Keratinocyte (primary cell): ENCODE results near the gene FGF18. TPM values are rescaled to one million over a fixed set of nuclear protein-coding genes. Genes with fewer than 3 reads are reported as not detected.

Source experiments
- DNase-seq: peaks from one replicate; pipeline ENCODE4 v3.0.0-alpha.2; 2011; ENCODE audit warnings: low read depth, missing footprints, low spot score
- FAIRE-seq: peaks from 2 replicates; lab custom pipeline; 2011; peaks lifted over from hg19 to GRCh38; lab: Jason Lieb, UNC
- H2AFZ ChIP-seq: 2 replicates; pipeline ENCODE4 v1.6.0; 2012; ENCODE audit warnings: low read length, control low read depth, inconsistent platforms; ENCODE audit not compliant: control insufficient read depth
- H3K27ac ChIP-seq: 2 replicates; pipeline ENCODE4 v1.5.1; 2011; ENCODE audit warnings: low read length; ENCODE audit not compliant: control insufficient read depth, insufficient read depth
- H3K27me3 ChIP-seq: 3 replicates; pipeline ENCODE4 v1.6.0; 2011; ENCODE audit warnings: low read length; ENCODE audit not compliant: control insufficient read depth, insufficient read depth; ENCODE audit errors: extremely low read depth
- H3K36me3 ChIP-seq, 2 experiments: 2 replicates in 1 of 2; 3 replicates in 1 of 2; pipeline ENCODE4 v1.5.1; 2011; ENCODE audit warnings: low read length in 2 of 2, mild to moderate bottlenecking in 1 of 2; ENCODE audit not compliant: control insufficient read depth in 2 of 2, insufficient read depth in 2 of 2; ENCODE audit errors: extremely low read depth in 1 of 2
- H3K4me1 ChIP-seq: 3 replicates; pipeline ENCODE4 v1.5.1; 2011; ENCODE audit warnings: low read length; ENCODE audit not compliant: control insufficient read depth, insufficient read depth; ENCODE audit errors: extremely low read depth
- H3K4me2 ChIP-seq: 3 replicates; pipeline ENCODE4 v1.6.0; 2011; ENCODE audit warnings: low read depth, low read length; ENCODE audit not compliant: control insufficient read depth, insufficient read depth; ENCODE audit errors: extremely low read depth
- H3K4me3 ChIP-seq, 3 experiments: fragments of 200-600 bp in 1 of 3; sonication (generic) in 1 of 3; 2 replicates in 2 of 3; 3 replicates in 1 of 3; pipeline ENCODE4 v1.5.1; 2011 to 2016; ENCODE audit warnings: low read length in 3 of 3, mild to moderate bottlenecking in 3 of 3, control low read depth in 2 of 3, inconsistent platforms in 1 of 3, low read depth in 1 of 3, mixed read lengths in 1 of 3, mixed run types in 1 of 3, moderate library complexity in 1 of 3; ENCODE audit not compliant: control insufficient read depth in 2 of 3, insufficient read depth in 2 of 3; ENCODE audit errors: extremely low read depth in 1 of 3
- H3K79me2 ChIP-seq: 2 replicates; pipeline ENCODE4 v1.6.0; 2012; ENCODE audit warnings: low read length; ENCODE audit not compliant: control insufficient read depth, insufficient read depth
- H3K9ac ChIP-seq: 3 replicates; pipeline ENCODE4 v1.6.0; 2011; ENCODE audit warnings: low read length; ENCODE audit not compliant: control insufficient read depth, insufficient read depth; ENCODE audit errors: extremely low read depth
- H3K9me1 ChIP-seq: 3 replicates; pipeline ENCODE4 v1.6.0; 2011; ENCODE audit warnings: low read length; ENCODE audit not compliant: control insufficient read depth, insufficient read depth; ENCODE audit errors: extremely low read depth
- H3K9me3 ChIP-seq: 2 replicates; pipeline ENCODE4 v1.5.1; 2012; ENCODE audit warnings: low read depth, low read length; ENCODE audit not compliant: control insufficient read depth
- H4K20me1 ChIP-seq: 3 replicates; pipeline ENCODE4 v1.6.0; 2011; ENCODE audit warnings: low read length; ENCODE audit not compliant: control insufficient read depth, insufficient read depth; ENCODE audit errors: extremely low read depth
- EZH2 ChIP-seq: IDR thresholded peaks from one replicate; pipeline ENCODE4 v1.6.1; 2012; ENCODE audit warnings: inconsistent platforms, mild to moderate bottlenecking, low read length, moderate library complexity
- dilution Hi-C: fragments of 300-500 bp; cut with MboI; formaldehyde crosslinking; loops from one replicate; pipeline ENCODE4 v1.7.0; 2020; ENCODE audit warnings: low sequenced_read_pairs; ENCODE audit not compliant: extremely low pct_ligation_motif_present
- polyA plus RNA-seq, 5 experiments: library from polyadenylated mRNA; depleted of rRNA in 3 of 5; stranded (reverse) in 3 of 5; stranded (forward) in 1 of 5; unstranded in 1 of 5; fragments of >200 nt; gene quantifications; 1 replicate in 1 of 5; 2 replicates in 3 of 5; 3 replicates in 1 of 5; pipeline versions ENCODE4 v1.2.1 to v1.2.3, GENCODE V29; 2011 to 2012; ENCODE audit warnings: missing spikeins in 2 of 5, low read depth in 1 of 5, low replicate concordance in 1 of 5
- TF ChIP-seq, protein P1 (sequence below), 3 experiments: IDR thresholded peaks in 1 of 3; conservative IDR thresholded peaks in 1 of 3; optimal IDR thresholded peaks in 1 of 3; 2 replicates in 2 of 3; 3 replicates in 1 of 3; pipeline versions ENCODE3 to v1.5.1; 2011; ENCODE audit warnings: low read length in 3 of 3, mild to moderate bottlenecking in 3 of 3, moderate library complexity in 2 of 3, control low read depth in 1 of 3, inconsistent platforms in 1 of 3; ENCODE audit not compliant: insufficient read depth in 2 of 3; ENCODE audit errors: extremely low read depth in 1 of 3

Gene FGF18
- polyA plus RNA-seq, 1 donor (not counting 4 experiments of a cell fraction or from before 2014, with no cell fraction given), result 0.05 TPM

DNA sequence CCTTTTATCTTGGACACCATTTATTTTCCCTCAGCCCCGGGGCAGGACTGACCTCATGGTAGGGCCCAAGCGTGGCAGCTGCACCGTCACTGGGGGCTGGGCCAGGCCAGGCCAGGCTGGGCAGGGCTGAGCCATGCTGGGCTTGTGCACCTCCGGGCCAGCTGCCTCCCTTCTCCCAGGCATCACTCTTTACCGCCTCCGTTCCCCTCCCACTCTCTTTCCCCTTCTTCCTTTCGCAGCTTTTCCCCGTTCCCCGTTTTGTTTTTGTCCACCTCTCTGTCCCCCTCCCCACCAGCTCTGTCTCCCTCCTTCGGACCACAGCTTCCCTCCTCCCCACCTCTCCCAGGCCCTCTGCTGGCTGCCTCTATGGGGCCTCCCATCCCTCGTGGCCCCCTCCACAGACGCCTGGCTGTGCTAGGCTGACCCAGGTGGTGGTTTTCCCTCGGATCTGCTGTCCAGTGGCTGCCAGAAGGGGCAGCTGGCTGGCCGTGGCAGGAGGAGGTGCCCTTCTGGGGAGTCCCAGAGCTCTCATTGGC lies 17.9 kb downstream of the FGF18 start:
- DNase-seq (no peak), FAIRE-seq (no peak)
- H3K9me3 ChIP-seq, result no peaks in the 10 kb centered on the region
- TF ChIP-seq EZH2, result no peak
- TF ChIP-seq, protein P1, sequence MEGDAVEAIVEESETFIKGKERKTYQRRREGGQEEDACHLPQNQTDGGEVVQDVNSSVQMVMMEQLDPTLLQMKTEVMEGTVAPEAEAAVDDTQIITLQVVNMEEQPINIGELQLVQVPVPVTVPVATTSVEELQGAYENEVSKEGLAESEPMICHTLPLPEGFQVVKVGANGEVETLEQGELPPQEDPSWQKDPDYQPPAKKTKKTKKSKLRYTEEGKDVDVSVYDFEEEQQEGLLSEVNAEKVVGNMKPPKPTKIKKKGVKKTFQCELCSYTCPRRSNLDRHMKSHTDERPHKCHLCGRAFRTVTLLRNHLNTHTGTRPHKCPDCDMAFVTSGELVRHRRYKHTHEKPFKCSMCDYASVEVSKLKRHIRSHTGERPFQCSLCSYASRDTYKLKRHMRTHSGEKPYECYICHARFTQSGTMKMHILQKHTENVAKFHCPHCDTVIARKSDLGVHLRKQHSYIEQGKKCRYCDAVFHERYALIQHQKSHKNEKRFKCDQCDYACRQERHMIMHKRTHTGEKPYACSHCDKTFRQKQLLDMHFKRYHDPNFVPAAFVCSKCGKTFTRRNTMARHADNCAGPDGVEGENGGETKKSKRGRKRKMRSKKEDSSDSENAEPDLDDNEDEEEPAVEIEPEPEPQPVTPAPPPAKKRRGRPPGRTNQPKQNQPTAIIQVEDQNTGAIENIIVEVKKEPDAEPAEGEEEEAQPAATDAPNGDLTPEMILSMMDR (optimal IDR thresholded peaks at IDR 0.05 in 1 of 3, IDR thresholded peaks at IDR 0.05 in 1 of 3, conservative IDR thresholded peaks at IDR 0.05 in 1 of 3; ENCODE audit: extremely low read depth in 1 of 3, insufficient read depth in 2 of 3, low read length in 3 of 3), result no peak
- no peak overlapping the region for H3K4me2 ChIP-seq
- H2AFZ ChIP-seq, result no peak overlapping the region
- H3K27ac ChIP-seq, result no peak overlapping the region
- H3K36me3 ChIP-seq, result no peaks in the 10 kb centered on the region
- dilution Hi-C loops, result no loop called here
- peaks cover 5% of the 10 kb centered on the region for H3K27me3 ChIP-seq
- H3K9ac ChIP-seq, result no peak overlapping the region
- no peaks in the 10 kb centered on the region for H4K20me1 ChIP-seq
- no peaks in the 10 kb centered on the region for H3K79me2 ChIP-seq
- H3K9me1 ChIP-seq, result no peaks in the 10 kb centered on the region
- H3K4me3 ChIP-seq, result no peak overlapping the region
- no peaks in the 10 kb centered on the region for H3K4me1 ChIP-seq

DNA sequence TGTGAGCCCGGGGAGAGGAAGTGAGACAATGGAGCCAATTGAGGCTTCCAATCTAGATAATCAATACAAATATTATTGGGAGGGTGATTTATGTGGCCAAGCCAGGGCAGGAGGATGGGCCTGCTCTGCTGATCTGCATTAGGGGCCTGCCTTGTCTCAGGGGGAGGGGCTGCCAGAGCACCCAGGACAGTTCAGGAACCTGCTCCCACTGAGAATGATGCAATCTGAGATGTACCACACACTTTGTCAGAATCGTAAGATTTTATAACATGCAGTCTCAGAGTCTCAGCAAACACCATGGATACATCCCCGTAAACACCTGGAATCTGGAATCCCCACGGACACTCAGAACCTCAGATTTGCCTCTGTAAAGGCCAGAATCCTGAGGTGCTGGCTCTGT lies 19.3 kb downstream of the FGF18 start:
- no peaks in the 10 kb centered on the region for H3K36me3 ChIP-seq
- H2AFZ ChIP-seq, result no peak overlapping the region
- dilution Hi-C loops, result no loop called here
- H3K4me2 ChIP-seq, result no peak overlapping the region
- no peaks in the 10 kb centered on the region for H3K4me1 ChIP-seq
- DNase-seq, result no peak
- FAIRE-seq, result no peak
- no peaks in the 10 kb centered on the region for H3K79me2 ChIP-seq
- H3K9me3 ChIP-seq, result no peaks in the 10 kb centered on the region
- H3K9ac ChIP-seq, result no peak overlapping the region
- TF ChIP-seq, protein P1 (optimal IDR thresholded peaks at IDR 0.05 in 1 of 3, IDR thresholded peaks at IDR 0.05 in 1 of 3, conservative IDR thresholded peaks at IDR 0.05 in 1 of 3; ENCODE audit: extremely low read depth in 1 of 3, insufficient read depth in 2 of 3, low read length in 3 of 3), result no peak
- H3K4me3 ChIP-seq, result no peak overlapping the region
- no peaks in the 10 kb centered on the region for H4K20me1 ChIP-seq
- no peak overlapping the region for H3K27ac ChIP-seq
- H3K27me3 ChIP-seq, result peaks cover 5% of the 10 kb centered on the region
- no peaks in the 10 kb centered on the region for H3K9me1 ChIP-seq
